H1 (cell line): Measurements from ENCODE around the gene XPNPEP3. TPM values are rescaled to one million over a fixed set of nuclear protein-coding genes. Genes with fewer than 3 reads are reported as not detected.

ENCODE experiments used
- CBX8 ChIP-seq: fragments of 300-800, 300-1000 bp; sonication (generic); IDR thresholded peaks from 2 replicates; pipeline ENCODE4 v1.7.1; 2016; ENCODE audit warnings: low read depth, low read length, borderline replicate concordance
- CHD7 ChIP-seq: fragments of 300-600 bp; sonication (generic); IDR thresholded peaks from 2 replicates; pipeline ENCODE4 v1.7.1; 2012; ENCODE audit warnings: low read length, moderate library complexity, mild to moderate bottlenecking, inconsistent platforms; ENCODE audit not compliant: insufficient replicate concordance
- EP300 ChIP-seq, 2 experiments: IDR thresholded peaks; 1 replicate in 1 of 2; 2 replicates in 1 of 2; pipeline ENCODE4 v1.6.1; 2011 to 2012; ENCODE audit warnings: low read depth in 2 of 2, low read length in 2 of 2, mild to moderate bottlenecking in 2 of 2, borderline replicate concordance in 1 of 2, inconsistent platforms in 1 of 2, moderate library complexity in 1 of 2
- FOSL1 ChIP-seq: IDR thresholded peaks from 2 replicates; pipeline ENCODE4 v1.6.1; 2011; ENCODE audit warnings: mild to moderate bottlenecking, low read depth, low read length, moderate library complexity; ENCODE audit not compliant: insufficient read depth
- GTF2F1 ChIP-seq: IDR thresholded peaks from 2 replicates; pipeline ENCODE4 v1.6.1; 2012; ENCODE audit warnings: low read depth, low read length, improper control_type of control experiment, borderline replicate concordance
- HDAC2 ChIP-seq, 2 experiments: fragments of 300-600 bp in 1 of 2; sonication (generic) in 1 of 2; IDR thresholded peaks; 2 replicates each; pipeline ENCODE4 v1.6.1; 2011 to 2012; ENCODE audit warnings: low read depth in 2 of 2, low read length in 2 of 2, mild to moderate bottlenecking in 2 of 2, moderate library complexity in 2 of 2, borderline replicate concordance in 1 of 2, inconsistent platforms in 1 of 2
- HDAC6 ChIP-seq: IDR thresholded peaks from one replicate; pipeline ENCODE4 v1.7.1; 2012; ENCODE audit warnings: low read depth, mild to moderate bottlenecking, inconsistent platforms, low read length, moderate library complexity
- NRF1 ChIP-seq: IDR thresholded peaks from 2 replicates; pipeline ENCODE4 v1.6.1; 2011; ENCODE audit warnings: mild to moderate bottlenecking, low read depth, low read length, improper control_type of control experiment
- POLR2A ChIP-seq, 2 experiments: IDR thresholded peaks; 1 replicate in 1 of 2; 2 replicates in 1 of 2; pipeline ENCODE4 v1.6.1; 2011; ENCODE audit warnings: low read depth in 2 of 2, low read length in 2 of 2, mild to moderate bottlenecking in 2 of 2; ENCODE audit errors: control extremely low read depth in 1 of 2
- RXRA ChIP-seq: IDR thresholded peaks from 2 replicates; pipeline ENCODE4 v1.6.1; 2011; ENCODE audit warnings: low read depth, mild to moderate bottlenecking, low read length, moderate library complexity; ENCODE audit not compliant: insufficient read depth
- SP1 ChIP-seq: IDR thresholded peaks from 2 replicates; pipeline ENCODE4 v1.6.1; 2011; ENCODE audit warnings: low read depth, low read length
- SUZ12 ChIP-seq: fragments of 200-600 bp; sonication (generic); IDR thresholded peaks from 2 replicates; pipeline ENCODE4 v1.6.1; 2012; ENCODE audit warnings: mild to moderate bottlenecking, inconsistent platforms, low read length, moderate library complexity, mixed read lengths
- polyA plus RNA-seq, 7 experiments: library from polyadenylated mRNA; depleted of rRNA in 3 of 7; stranded (reverse) in 5 of 7; unstranded in 2 of 7; fragments of >200 nt in 5 of 7; fragments of 200-250 nt in 2 of 7; gene quantifications; 1 replicate in 5 of 7; 2 replicates in 1 of 7; 4 replicates in 1 of 7; pipeline versions ENCODE4 v1.2.1 to v1.2.3, GENCODE V29; 2011 to 2013; ENCODE audit warnings: missing spikeins in 2 of 7, mixed read lengths in 2 of 7
- total RNA-seq: library from RNA; stranded (reverse); fragmentation: NEBNext Ultra II Directional; extraction: Animal tissue kit (Norgen Biotek cat#: 25700); gene quantifications from 2 replicates; pipeline ENCODE4 v1.2.1, GENCODE V29; 2021

The XPNPEP3 gene
- total and polyA plus RNA-seq, 2 of the 8 experiments (the other 6 are each of a cell fraction or from before 2014, with no cell fraction given): 25.8 to 29.2 TPM

DNA sequence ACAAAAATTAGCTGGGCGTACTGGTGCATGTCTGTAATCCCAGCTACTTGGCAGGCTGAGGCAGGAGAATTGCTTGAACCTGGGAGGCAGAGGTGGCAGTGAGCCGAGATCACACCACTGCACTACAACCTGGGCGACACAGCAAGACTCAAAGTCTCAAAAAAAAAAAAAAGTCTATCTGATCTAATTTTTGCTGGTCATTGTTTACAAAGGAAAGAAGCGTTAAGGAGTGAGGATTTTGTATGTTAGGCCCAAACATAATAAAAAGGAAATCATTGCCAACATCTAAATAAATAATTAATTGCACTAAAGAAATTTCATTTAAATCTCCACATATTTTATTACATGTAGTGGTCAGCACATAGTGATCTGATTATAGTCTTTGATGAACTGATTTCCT lies 97.2 kb downstream of the XPNPEP3 start (continued):
- TF ChIP-seq CHD7 (no peak), EP300 (IDR thresholded peaks at IDR 0.05; ENCODE audit: borderline replicate concordance in 1 of 2, low read depth in 2 of 2, low read length in 2 of 2) (no peak), HDAC6 (no peak), RXRA (no peak), SP1 (no peak), HDAC2 (IDR thresholded peaks at IDR 0.05; ENCODE audit: borderline replicate concordance in 1 of 2, low read depth in 2 of 2, low read length in 2 of 2) (no peak), NRF1 (no peak), FOSL1 (no peak), SUZ12 (no peak), CBX8 (no peak), POLR2A (IDR thresholded peaks at IDR 0.05; ENCODE audit: control extremely low read depth in 1 of 2, low read depth in 2 of 2, low read length in 2 of 2) (no peak), GTF2F1 (no peak)
